MM.1S (cell line): ENCODE measurements around the gene TTC13.

Experiments
- DNase-seq: peaks from one replicate; pipeline ENCODE4 v3.0.0-alpha.2; 2015
- H2AFZ ChIP-seq: fragments of 300-600 bp; sonication (generic); 2 replicates; pipeline ENCODE4 v1.6.0; 2016; ENCODE audit warnings: antibody characterized with exemption, low read length
- H3F3A ChIP-seq: fragments of 300-600 bp; sonication (generic); 2 replicates; pipeline ENCODE4 v1.6.1; 2016; ENCODE audit warnings: mild to moderate bottlenecking, antibody characterized with exemption, low read length, moderate library complexity, mixed read lengths; ENCODE audit not compliant: insufficient read depth
- H3K27ac ChIP-seq: fragments of 300-600 bp; sonication (generic); 2 replicates; pipeline ENCODE4 v1.5.1; 2016; ENCODE audit warnings: mild to moderate bottlenecking, low read length
- H3K27me3 ChIP-seq: fragments of 300-600 bp; sonication (generic); replicated peaks from 2 replicates; pipeline ENCODE4 v1.6.0; 2016; ENCODE audit warnings: low read length; ENCODE audit not compliant: insufficient read depth
- H3K36me3 ChIP-seq: fragments of 300-600 bp; sonication (generic); replicated peaks from 2 replicates; pipeline ENCODE4 v1.6.1; 2016; ENCODE audit warnings: mild to moderate bottlenecking, low read length, mixed read lengths; ENCODE audit not compliant: insufficient read depth
- H3K4me1 ChIP-seq: fragments of 300-600 bp; sonication (generic); 2 replicates; pipeline ENCODE4 v1.6.1; 2016; ENCODE audit warnings: low read length, mixed read lengths
- H3K4me2 ChIP-seq: fragments of 300-600 bp; sonication (generic); 2 replicates; pipeline ENCODE4 v1.6.0; 2016; ENCODE audit warnings: low read depth, low read length
- H3K4me3 ChIP-seq: fragments of 300-600 bp; sonication (generic); 2 replicates; pipeline ENCODE4 v1.5.1; 2016; ENCODE audit warnings: low read length, mixed read lengths
- H3K79me2 ChIP-seq: fragments of 300-600 bp; sonication (generic); 2 replicates; pipeline ENCODE4 v1.6.1; 2016; ENCODE audit warnings: mixed run types, low read length, mixed read lengths
- H3K9ac ChIP-seq: fragments of 300-600 bp; sonication (generic); 2 replicates; pipeline ENCODE4 v1.6.1; 2016; ENCODE audit warnings: low read length, mixed read lengths
- H3K9me2 ChIP-seq: fragments of 300-600 bp; sonication (generic); replicated peaks from 2 replicates; pipeline ENCODE4 v1.6.1; 2016; ENCODE audit warnings: mild to moderate bottlenecking, low read length, mixed read lengths; ENCODE audit not compliant: insufficient read depth
- H3K9me3 ChIP-seq: fragments of 300-600 bp; sonication (generic); replicated peaks from 2 replicates; pipeline ENCODE4 v1.6.1; 2016; ENCODE audit warnings: mild to moderate bottlenecking, low read length, mixed read lengths; ENCODE audit not compliant: insufficient read depth
- H4K20me1 ChIP-seq: fragments of 300-600 bp; sonication (generic); 2 replicates; pipeline ENCODE4 v1.6.1; 2016; ENCODE audit warnings: mild to moderate bottlenecking, low read length, moderate library complexity, mixed read lengths; ENCODE audit not compliant: insufficient read depth
- EZH2 ChIP-seq: fragments of 300-600 bp; sonication (generic); optimal IDR thresholded peaks from 2 replicates; pipeline ENCODE3; 2017; ENCODE audit warnings: low read depth, mild to moderate bottlenecking, antibody characterized with exemption, low read length, mixed read lengths
- EZH2phosphoT487 ChIP-seq: fragments of 300-600 bp; sonication (generic); IDR thresholded peaks from 2 replicates; pipeline ENCODE4 v1.6.1; 2018; ENCODE audit warnings: antibody characterized with exemption, low read length
- TF ChIP-seq, protein P1 (sequence below): fragments of 300-600 bp; sonication (generic); IDR thresholded peaks from 2 replicates; pipeline ENCODE4 v1.5.1; 2016; ENCODE audit warnings: antibody characterized with exemption, low read length, mixed read lengths

Gene TTC13

DNA sequence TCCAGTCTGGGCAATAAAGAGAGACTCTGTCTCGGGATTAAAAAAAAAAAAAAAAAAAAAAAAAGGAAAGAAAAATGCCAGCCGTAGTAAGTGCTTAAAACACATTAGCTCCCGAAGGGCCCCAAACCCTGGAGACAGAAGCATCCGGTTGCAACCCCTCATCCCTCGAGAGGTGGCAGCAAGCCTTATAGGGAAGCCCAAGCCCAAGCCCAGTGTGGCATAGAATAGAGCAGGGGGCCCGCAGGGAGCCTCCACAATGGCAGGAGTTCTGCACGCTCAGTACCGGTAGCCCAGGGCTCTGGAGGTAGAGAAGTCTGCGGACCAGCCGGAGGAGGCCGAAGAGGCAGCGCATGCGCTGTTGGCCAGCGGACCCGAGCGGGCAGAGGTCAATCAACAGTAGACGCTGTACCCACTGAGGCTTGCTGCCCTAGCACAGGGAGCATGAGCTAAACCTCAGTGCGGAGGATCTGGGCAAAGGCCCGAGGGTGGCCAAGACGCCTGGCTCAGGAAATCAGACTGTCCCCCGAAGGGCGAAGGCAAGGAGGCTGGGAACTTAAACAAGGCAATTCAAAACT lies 76.2 kb downstream of the TTC13 start:
- H3K9me3 ChIP-seq = no peaks in the 10 kb centered on the region
- no peaks in the 10 kb centered on the region for H3K27me3 ChIP-seq
- H3F3A ChIP-seq = no peaks in the 10 kb centered on the region
- 0 out of 2 replicates have a peak, but pooled peaks cover under 1% of the 10 kb centered on the region for H3K36me3 ChIP-seq
- H3K9ac ChIP-seq = no peak overlapping the region
- H3K4me2 ChIP-seq = no peak overlapping the region
- no peaks in the 10 kb centered on the region for H4K20me1 ChIP-seq
- no peak overlapping the region for H3K4me3 ChIP-seq
- peaks cover 17% of the 10 kb centered on the region for H3K4me1 ChIP-seq
- H3K9me2 ChIP-seq = no peaks in the 10 kb centered on the region
- TF ChIP-seq, protein P1, sequence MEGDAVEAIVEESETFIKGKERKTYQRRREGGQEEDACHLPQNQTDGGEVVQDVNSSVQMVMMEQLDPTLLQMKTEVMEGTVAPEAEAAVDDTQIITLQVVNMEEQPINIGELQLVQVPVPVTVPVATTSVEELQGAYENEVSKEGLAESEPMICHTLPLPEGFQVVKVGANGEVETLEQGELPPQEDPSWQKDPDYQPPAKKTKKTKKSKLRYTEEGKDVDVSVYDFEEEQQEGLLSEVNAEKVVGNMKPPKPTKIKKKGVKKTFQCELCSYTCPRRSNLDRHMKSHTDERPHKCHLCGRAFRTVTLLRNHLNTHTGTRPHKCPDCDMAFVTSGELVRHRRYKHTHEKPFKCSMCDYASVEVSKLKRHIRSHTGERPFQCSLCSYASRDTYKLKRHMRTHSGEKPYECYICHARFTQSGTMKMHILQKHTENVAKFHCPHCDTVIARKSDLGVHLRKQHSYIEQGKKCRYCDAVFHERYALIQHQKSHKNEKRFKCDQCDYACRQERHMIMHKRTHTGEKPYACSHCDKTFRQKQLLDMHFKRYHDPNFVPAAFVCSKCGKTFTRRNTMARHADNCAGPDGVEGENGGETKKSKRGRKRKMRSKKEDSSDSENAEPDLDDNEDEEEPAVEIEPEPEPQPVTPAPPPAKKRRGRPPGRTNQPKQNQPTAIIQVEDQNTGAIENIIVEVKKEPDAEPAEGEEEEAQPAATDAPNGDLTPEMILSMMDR = no peak
- TF ChIP-seq EZH2phosphoT487 = no peak
- TF ChIP-seq EZH2 = no peak
- no peaks in the 10 kb centered on the region for H3K79me2 ChIP-seq
- no peak overlapping the region for H2AFZ ChIP-seq
- DNase-seq = no peak
- no peak overlapping the region for H3K27ac ChIP-seq

DNA sequence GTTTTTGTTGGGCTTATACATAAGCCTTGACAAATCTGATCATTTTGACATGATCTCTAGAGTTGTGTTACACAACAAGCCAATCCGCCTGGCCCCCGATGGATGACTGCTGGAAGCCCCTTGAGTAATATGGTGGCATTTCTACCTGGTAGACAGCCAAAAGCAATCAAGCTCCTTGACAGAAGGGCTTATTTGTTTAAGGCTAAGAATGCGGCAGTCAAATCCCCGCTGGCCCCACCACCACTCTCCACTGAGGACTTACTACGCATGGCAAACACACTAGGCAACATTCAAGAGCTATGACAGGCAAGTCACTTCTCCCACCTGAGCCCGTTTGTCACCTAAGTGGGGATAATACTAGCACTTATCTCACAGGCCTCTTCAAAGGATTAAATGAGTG lies 77.0 kb downstream of the TTC13 start:
- Histone ChIP-seq H2AFZ (no peak overlapping the region), H3K9me3 (no peaks in the 10 kb centered on the region), H3F3A (no peaks in the 10 kb centered on the region), H3K4me3 (no peak overlapping the region), H3K27me3 (no peaks in the 10 kb centered on the region), H3K79me2 (no peaks in the 10 kb centered on the region), H3K4me2 (no peak overlapping the region), H3K27ac (no peak overlapping the region), H3K9me2 (no peaks in the 10 kb centered on the region), H3K4me1 (peaks cover 15% of the 10 kb centered on the region), H3K36me3 (no peaks in the 10 kb centered on the region), H3K9ac (no peak overlapping the region), H4K20me1 (no peaks in the 10 kb centered on the region)
- no peak for DNase-seq
- no peak for TF ChIP-seq EZH2phosphoT487
- TF ChIP-seq, protein P1 = no peak
- no peak for TF ChIP-seq EZH2

DNA sequence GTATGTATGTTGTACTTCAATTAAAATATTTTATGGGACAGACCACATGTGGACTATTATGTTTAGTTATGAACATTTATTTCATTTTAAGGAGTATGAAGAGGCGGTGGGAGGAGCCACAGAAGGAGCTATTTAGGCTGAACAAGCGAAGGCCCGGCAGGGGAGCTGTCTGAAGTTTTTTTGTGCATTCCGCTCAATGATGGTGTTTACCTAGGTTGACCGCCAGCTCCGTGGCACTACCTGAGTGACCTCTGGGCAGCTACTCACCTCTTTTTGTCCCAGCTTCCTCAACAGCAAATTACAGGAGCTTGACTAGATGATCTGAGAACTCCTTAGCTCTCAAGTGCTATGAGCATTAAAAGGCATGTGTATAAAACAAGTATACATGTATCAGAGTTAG lies 77.7 kb downstream of the TTC13 start:
- Histone ChIP-seq H3K9me3 (no peaks in the 10 kb centered on the region), H3K36me3 (no peaks in the 10 kb centered on the region), H3F3A (no peaks in the 10 kb centered on the region), H2AFZ (no peak overlapping the region), H3K79me2 (no peaks in the 10 kb centered on the region), H4K20me1 (no peaks in the 10 kb centered on the region), H3K4me3 (no peak overlapping the region), H3K4me2 (no peak overlapping the region), H3K9me2 (no peaks in the 10 kb centered on the region), H3K27me3 (no peaks in the 10 kb centered on the region), H3K9ac (no peak overlapping the region), H3K4me1 (peaks cover 8% of the 10 kb centered on the region), H3K27ac (no peak overlapping the region)
- TF ChIP-seq, protein P1 = no peak
- no peak for TF ChIP-seq EZH2phosphoT487
- no peak for TF ChIP-seq EZH2
- no peak for DNase-seq
